CD4-positive, alpha-beta T cell treated with Interferon alpha-2 for 1 hour (primary cell): ENCODE data around the gene CCL5.
"Not testable (repeated sequence)": the region's sequence is repeated elsewhere in the genome, so short reads cannot be mapped to it uniquely, and the experiment has no call there.

Source experiments
- DNase-seq, 2 donors: peaks; one replicate each; pipeline ENCODE4 v3.0.0-alpha.2; 2020 to 2022

Gene CCL5

GRCh38 chr17:35898283-35899070, 18.3 kb upstream of the CCL5 start:
- DNase-seq = peak in 1 of 2 donors; percentile 54

GRCh38 chr17:35897772-35898171, 17.6 kb upstream of the CCL5 start:
- DNase-seq = not testable (repeated sequence)

- peak; percentile 36 to 60 for DNase-seq
Measured at GRCh38 chr17:35895636-35896587, 15.8 kb upstream of the CCL5 start.

GRCh38 chr17:35894206-35894605, 14.0 kb upstream of the CCL5 start:
- DNase-seq = no peak

GRCh38 chr17:35893751-35894150, 13.6 kb upstream of the CCL5 start:
- no peak for DNase-seq

GRCh38 chr17:35892091-35893035, 12.2 kb upstream of the CCL5 start:
- peak; percentile 34 to 56 for DNase-seq

- no peak for DNase-seq
Measured at GRCh38 chr17:35891269-35891668, 11.1 kb upstream of the CCL5 start.

- DNase-seq = peak; percentile 56 to 77
Measured at GRCh38 chr17:35890774-35891155, 10.6 kb upstream of the CCL5 start.

- peak in 1 of 2 donors; percentile 43 for DNase-seq
Measured at GRCh38 chr17:35889818-35890773, 9.9 kb upstream of the CCL5 start.

GRCh38 chr17:35889241-35889640, 9.1 kb upstream of the CCL5 start:
- DNase-seq = peak in 1 of 2 donors; percentile 62

- DNase-seq = peak in 1 of 2 donors; percentile 38
Measured at GRCh38 chr17:35878361-35878760, 1.8 kb downstream of the CCL5 start.

- no peak for DNase-seq
Measured at GRCh38 chr17:35877345-35878029, 2.7 kb downstream of the CCL5 start.

- no peak for DNase-seq
Measured at GRCh38 chr17:35876534-35876933, 3.6 kb downstream of the CCL5 start.

GRCh38 chr17:35875800-35876139, 4.4 kb downstream of the CCL5 start:
- DNase-seq = no peak

- DNase-seq = peak in 1 of 2 donors; percentile 48
Measured at GRCh38 chr17:35875072-35875799, 4.9 kb downstream of the CCL5 start.

- no peak for DNase-seq
Measured at GRCh38 chr17:35872196-35872980, 7.8 kb downstream of the CCL5 start.

GRCh38 chr17:35870906-35871819, 9.0 kb downstream of the CCL5 start:
- peak; percentile 39 to 43 for DNase-seq

GRCh38 chr17:35868737-35869136, 11.4 kb downstream of the CCL5 start, which contains the start of gene HEATR9:
Gene HEATR9, minus strand, starts transcription at chr17:35868891. Its CDS starts 149 bp downstream, at chr17:35868742.
- no peak for DNase-seq
